ENCODE data around the gene PDAP1.
"Not testable (repeated sequence)": the region's sequence is repeated elsewhere in the genome, so short reads cannot be mapped to it uniquely, and the experiment has no call there.

PDAP1 gene

GRCh38 chr7:99428972-99429566, 20.7 kb upstream of the PDAP1 start:
- Histone ChIP-seq H3K4me3 (no peak overlapping the region), H3K9me3 (no peaks in the 10 kb centered on the region), H3K27me3 (no peaks in the 10 kb centered on the region), H3K27ac (no peak overlapping the region), H4K20me1 (peaks cover 45% of the 10 kb centered on the region), H3K4me1 (no peaks in the 10 kb centered on the region), H3K9ac (no peak overlapping the region), H3K4me2 (no peak overlapping the region), H3K36me3 (peaks cover 87% of the 10 kb centered on the region)
- no peak for TF ChIP-seq Cebpa-rat (IDR thresholded peaks at IDR 0.05)

- Histone ChIP-seq H3K27me3 (no peaks in the 10 kb centered on the region), H3K36me3 (peaks cover 86% of the 10 kb centered on the region), H3K4me1 (peaks cover 3% of the 10 kb centered on the region), H3K27ac (no peak overlapping the region), H3K4me3 (no peak overlapping the region), H3K4me2 (no peak overlapping the region), H3K9me3 (no peaks in the 10 kb centered on the region), H4K20me1 (peaks cover 61% of the 10 kb centered on the region), H3K9ac (no peak overlapping the region)
- TF ChIP-seq Cebpa-rat (IDR thresholded peaks at IDR 0.05) = no peak
These were observed 16.7 kb upstream of the PDAP1 start for GRCh38 chr7:99424932-99425730.

GRCh38 chr7:99422625-99423024, 14.2 kb upstream of the PDAP1 start:
- H4K20me1 ChIP-seq = peaks cover 77% of the 10 kb centered on the region
- H3K9ac ChIP-seq = no peak overlapping the region
- peaks cover 87% of the 10 kb centered on the region for H3K36me3 ChIP-seq
- H3K4me2 ChIP-seq = no peak overlapping the region
- peaks cover 14% of the 10 kb centered on the region for H3K4me1 ChIP-seq
- no peaks in the 10 kb centered on the region for H3K27me3 ChIP-seq
- H3K9me3 ChIP-seq = no peaks in the 10 kb centered on the region
- TF ChIP-seq Cebpa-rat (IDR thresholded peaks at IDR 0.05) = no peak
- H3K4me3 ChIP-seq = no peak overlapping the region
- no peak overlapping the region for H3K27ac ChIP-seq

- Histone ChIP-seq H3K36me3 (peaks cover 92% of the 10 kb centered on the region), H3K27ac (no peak overlapping the region)
These were observed 13.8 kb upstream of the PDAP1 start for GRCh38 chr7:99422186-99422585.

GRCh38 chr7:99420986-99421385, 12.6 kb upstream of the PDAP1 start:
- Histone ChIP-seq H4K20me1 (peaks cover 93% of the 10 kb centered on the region), H3K27me3 (no peaks in the 10 kb centered on the region), H3K9me3 (no peaks in the 10 kb centered on the region), H3K27ac (no peak overlapping the region), H3K4me2 (no peak overlapping the region), H3K36me3 (peaks cover 99% of the 10 kb centered on the region), H3K4me3 (no peak overlapping the region), H3K9ac (no peak overlapping the region), H3K4me1 (peaks cover 14% of the 10 kb centered on the region)
- TF ChIP-seq Cebpa-rat (IDR thresholded peaks at IDR 0.05) = no peak

More at GRCh38 chr7:99422186-99422585, 13.8 kb upstream of the PDAP1 start:
- Histone ChIP-seq H3K4me3 (no peak overlapping the region), H3K9me3 (no peaks in the 10 kb centered on the region), H3K9ac (no peak overlapping the region), H4K20me1 (peaks cover 81% of the 10 kb centered on the region), H3K4me1 (peaks cover 14% of the 10 kb centered on the region), H3K27me3 (no peaks in the 10 kb centered on the region), H3K4me2 (no peak overlapping the region)
- no peak for TF ChIP-seq Cebpa-rat (IDR thresholded peaks at IDR 0.05)

- no peak for TF ChIP-seq Cebpa-rat (IDR thresholded peaks at IDR 0.05)
- no peak overlapping the region for H3K4me3 ChIP-seq
- H3K36me3 ChIP-seq = peaks cover 99% of the 10 kb centered on the region
- H3K9me3 ChIP-seq = no peaks in the 10 kb centered on the region
- H3K27me3 ChIP-seq = no peaks in the 10 kb centered on the region
- peaks cover 98% of the 10 kb centered on the region for H4K20me1 ChIP-seq
- peaks cover 14% of the 10 kb centered on the region for H3K4me1 ChIP-seq
- H3K9ac ChIP-seq = no peak overlapping the region
- H3K4me2 ChIP-seq = peak overlapping the region; percentile 59
- H3K27ac ChIP-seq = peak overlapping the region; percentile 25; the same call in 1 of the 2 replicates
These were observed 11.8 kb upstream of the PDAP1 start for GRCh38 chr7:99420213-99420612.

GRCh38 chr7:99419323-99420021, 11.1 kb upstream of the PDAP1 start:
- Histone ChIP-seq H3K4me1 (peaks cover 14% of the 10 kb centered on the region), H3K4me2 (peak overlapping the region; percentile 59), H3K27ac (peak overlapping the region; percentile 25; the same call in 1 of the 2 replicates), H4K20me1 (peaks cover 97% of the 10 kb centered on the region), H3K27me3 (no peaks in the 10 kb centered on the region), H3K9me3 (no peaks in the 10 kb centered on the region), H3K4me3 (no peak overlapping the region), H3K36me3 (peaks cover 99% of the 10 kb centered on the region), H3K9ac (no peak overlapping the region)
- TF ChIP-seq Cebpa-rat (IDR thresholded peaks at IDR 0.05) = no peak

- Histone ChIP-seq H3K4me3 (no peak overlapping the region), H3K9ac (no peak overlapping the region), H3K4me2 (no peak overlapping the region), H3K4me1 (peaks cover 14% of the 10 kb centered on the region), H3K36me3 (peaks cover 99% of the 10 kb centered on the region), H4K20me1 (peaks cover 86% of the 10 kb centered on the region), H3K27me3 (no peaks in the 10 kb centered on the region), H3K27ac (no peak overlapping the region), H3K9me3 (no peaks in the 10 kb centered on the region)
- no peak for TF ChIP-seq Cebpa-rat (IDR thresholded peaks at IDR 0.05)
These were observed 9.9 kb upstream of the PDAP1 start for GRCh38 chr7:99418260-99418659.

GRCh38 chr7:99415513-99416127, 7.2 kb upstream of the PDAP1 start:
- H3K36me3 ChIP-seq = peaks cover 100% of the 10 kb centered on the region
- H3K27me3 ChIP-seq, H3K27ac ChIP-seq: not testable (repeated sequence)

More at GRCh38 chr7:99415513-99416127, 7.2 kb upstream of the PDAP1 start:
- Histone ChIP-seq H3K4me1 (peaks cover 18% of the 10 kb centered on the region), H4K20me1 (peaks cover 70% of the 10 kb centered on the region), H3K9ac (0 out of 2 replicates have a peak overlapping the region, but pooled peaks have one; percentile 10)
- H3K9me3 ChIP-seq, H3K4me2 ChIP-seq, H3K4me3 ChIP-seq: not testable (repeated sequence)
